GM18951 (cell line): Measurements from ENCODE around the gene PXK.

Experiments used
- POLR2A ChIP-seq: IDR thresholded peaks from 4 replicates; pipeline ENCODE4 v1.6.1; 2011; ENCODE audit warnings: mild to moderate bottlenecking; ENCODE audit not compliant: insufficient read length, insufficient read depth; ENCODE audit errors: extremely low read depth
- in situ Hi-C: fragments of 300-500 bp; cut with MboI; formaldehyde crosslinking; loops from one replicate; pipeline ENCODE4 v1.12.0; 2022; ENCODE audit warnings: low sequenced_read_pairs, mixed read lengths, inconsistent platforms; ENCODE audit not compliant: unreplicated experiment

PXK gene

GRCh38 chr3:58299839-58300516, 32.7 kb upstream of the PXK start:
- TF ChIP-seq POLR2A = no peak
- in situ Hi-C loops = loop anchor here (5.0 kb wide), 1 partner anchor 118 kb away; no protein-coding TSS in a partner anchor

- in situ Hi-C loops = no loop called here
- TF ChIP-seq POLR2A = peak; percentile 87
Observed at GRCh38 chr3:58305882-58306711, 26.6 kb upstream of the PXK start, which contains the start of the genes HTD2 and RPP14. TSS of gene HTD2 (plus strand) at chr3:58306520. CDS start at chr3:58317614, 11,094 bp downstream. TSS of gene RPP14 (plus strand) at chr3:58306245. CDS start at chr3:58310330, 4,085 bp downstream.

GRCh38 chr3:58307639-58308215, 25.0 kb upstream of the PXK start:
- TF ChIP-seq POLR2A = no peak
- in situ Hi-C loops = no loop called here

GRCh38 chr3:58308728-58309127, 24.0 kb upstream of the PXK start:
- in situ Hi-C loops = no loop called here
- no peak for TF ChIP-seq POLR2A

- TF ChIP-seq POLR2A = no peak
- in situ Hi-C loops = loop anchor here (10.0 kb wide), 1 partner anchor 217 kb away; the partner anchor contains the start of gene ACOX2
Observed at GRCh38 chr3:58317811-58318210, 14.9 kb upstream of the PXK start.

GRCh38 chr3:58321791-58322190, 10.9 kb upstream of the PXK start:
- no peak for TF ChIP-seq POLR2A
- in situ Hi-C loops = no loop called here

- no peak for TF ChIP-seq POLR2A
- in situ Hi-C loops = no loop called here
Observed at GRCh38 chr3:58322793-58323192, 9.9 kb upstream of the PXK start.

- TF ChIP-seq POLR2A = no peak
- in situ Hi-C loops = no loop called here
Observed at GRCh38 chr3:58323529-58324390, 8.9 kb upstream of the PXK start.

GRCh38 chr3:58324391-58325390, 8.0 kb upstream of the PXK start:
- in situ Hi-C loops = no loop called here

GRCh38 chr3:58325525-58325992, 7.1 kb upstream of the PXK start:
- no peak for TF ChIP-seq POLR2A
- in situ Hi-C loops = no loop called here

More at GRCh38 chr3:58324391-58325390, 8.0 kb upstream of the PXK start:
- no peak for TF ChIP-seq POLR2A

- TF ChIP-seq POLR2A = no peak
- in situ Hi-C loops = no loop called here
Observed at GRCh38 chr3:58326267-58326900, 6.3 kb upstream of the PXK start.
